Naive thymus-derived CD8-positive, alpha-beta T cell (primary cell): ENCODE measurements around the gene GRAP2. TPM values are rescaled to one million over a fixed set of nuclear protein-coding genes. Genes with fewer than 3 reads are reported as not detected.
A peak's percentile ranks its signal among the peaks of the same experiment; 100 is the strongest.
"Not testable (repeated sequence)": the region's sequence is repeated elsewhere in the genome, so short reads cannot be mapped to it uniquely, and the experiment has no call there.

ENCODE experiments used
- ATAC-seq, 2 donors: fragments of 150-1000 bp; cut with Tn5 transposase in 1 of 2; sonication (Bioruptor Pico), chemical (Tn5 transposase) in 1 of 2; 1 replicate in 1 of 2; 2 replicates in 1 of 2; pipeline ENCODE4 v1.10.0; 2021; ENCODE audit warnings: mild to moderate bottlenecking in 2 of 2, moderate library complexity in 2 of 2
- POLR2A ChIA-PET: fragments of 350-600 bp; sonication (Branson Sonifier 250); formaldehyde crosslinking; loops from one replicate; lab custom pipeline; 2021; ENCODE audit warnings: antibody characterized with exemption; lab: Charles Lee
- DNase-seq, 10 donors: peaks; one replicate each; pipeline versions ENCODE4 v3.0.0 to v3.0.0-alpha.2; 2020 to 2022
- H3K27ac Mint-ChIP-seq, 10 donors: one replicate each; pipeline ENCODE4 v1.8.0; 2020 to 2022; ENCODE audit warnings: mild to moderate bottlenecking in 10 of 10, mixed read lengths in 10 of 10, moderate library complexity in 4 of 10, inconsistent platforms in 1 of 10
- H3K27me3 Mint-ChIP-seq, 5 donors: one replicate each; pipeline ENCODE4 v1.8.0; 2021 to 2022; ENCODE audit warnings: mixed read lengths in 5 of 5
- H3K36me3 Mint-ChIP-seq, 3 donors: one replicate each; pipeline ENCODE4 v1.8.0; 2020 to 2022; ENCODE audit warnings: mixed read lengths in 3 of 3, mild to moderate bottlenecking in 2 of 3, inconsistent platforms in 1 of 3
- H3K4me1 Mint-ChIP-seq, 4 donors: one replicate each; pipeline ENCODE4 v1.8.0; 2021 to 2022; ENCODE audit warnings: mixed read lengths in 4 of 4
- H3K4me3 Mint-ChIP-seq, 10 donors: one replicate each; pipeline ENCODE4 v1.8.0; 2020 to 2022; ENCODE audit warnings: mild to moderate bottlenecking in 10 of 10, mixed read lengths in 10 of 10, moderate library complexity in 6 of 10, inconsistent platforms in 1 of 10
- H3K9me3 Mint-ChIP-seq, 9 donors: one replicate each; pipeline ENCODE4 v1.8.0; 2020 to 2022; ENCODE audit warnings: mixed read lengths in 9 of 9, mild to moderate bottlenecking in 3 of 9, inconsistent platforms in 1 of 9, moderate library complexity in 1 of 9
- polyA plus RNA-seq, 3 donors: library from polyadenylated mRNA; unstranded; fragments of 300-500 nt; fragmentation: Illumina TruSeq; gene quantifications; one replicate each; pipeline ENCODE4 v1.2.3, GENCODE V29; 2021
- total RNA-seq, 8 experiments: library from RNA in 2 of 8; stranded (reverse) in 2 of 8; gene quantifications; one replicate each; pipeline ENCODE4 v1.2.3 and lab custom pipeline; 2021 to 2026

Gene GRAP2
- total and polyA plus RNA-seq, 5 experiments from 2014 or later, result 88.3 to 202 (median 176) TPM

DNA sequence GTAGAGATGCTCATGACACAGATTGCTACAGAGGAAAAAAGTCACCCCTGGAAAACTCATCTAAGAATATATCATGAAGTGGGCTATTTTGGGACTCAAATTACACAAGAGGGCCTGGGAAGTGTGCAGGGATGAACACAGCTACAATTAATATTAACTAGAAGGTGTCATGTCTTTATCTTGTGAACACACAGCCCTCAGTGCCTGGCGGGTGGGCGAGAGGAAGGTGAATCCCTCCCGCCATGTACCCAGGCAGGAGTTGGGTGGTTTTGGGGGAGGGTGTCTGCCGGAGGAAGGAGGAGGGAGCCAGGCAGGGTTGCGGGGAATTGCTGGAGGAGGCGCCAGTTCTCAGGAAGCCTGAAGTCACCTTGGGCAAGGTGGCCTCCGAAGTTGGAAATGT lies 88.7 kb downstream of the GRAP2 start:
- Mint-ChIP-seq H3K4me1 (peaks cover 22 to 37% (median 29%) of the 10 kb centered on the region in 4 donors), H3K4me3 (peak overlapping the region in 2 of 10 donors; percentile 43 to 70), H3K27me3 (peaks cover 0 to 15% (median 1%) of the 10 kb centered on the region in 5 donors), H3K9me3 (no peaks in the 10 kb centered on the region), H3K27ac (peak overlapping the region in 4 of 10 donors; percentile 22 to 87 (median 72)), H3K36me3 (no peaks in the 10 kb centered on the region)
- no peak for DNase-seq
- POLR2A ChIA-PET, result no interaction called here
- no peak for ATAC-seq

DNA sequence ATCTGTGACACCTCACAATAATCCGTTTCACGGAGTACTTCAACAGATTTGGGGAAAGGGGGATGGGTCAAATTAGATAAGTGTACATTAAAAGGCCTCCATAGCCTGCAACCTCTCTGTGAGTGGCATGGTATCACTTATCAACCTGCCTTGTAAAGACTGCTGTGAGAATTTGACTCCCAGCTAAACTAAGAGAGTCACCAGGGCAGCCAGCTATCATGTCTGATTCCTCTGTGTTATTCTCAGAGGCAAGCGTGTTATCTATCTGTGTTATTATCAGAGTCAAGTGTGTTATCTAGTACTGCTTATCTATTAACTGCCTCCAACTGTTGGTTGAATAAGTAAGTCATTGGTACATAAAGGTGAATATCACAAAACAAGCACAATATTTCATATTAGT lies 89.8 kb downstream of the GRAP2 start:
- ATAC-seq (no peak), DNase-seq (no peak)
- peaks cover 0 to 15% (median 1%) of the 10 kb centered on the region in 5 donors for H3K27me3 Mint-ChIP-seq
- no peaks in the 10 kb centered on the region for H3K9me3 Mint-ChIP-seq
- no peaks in the 10 kb centered on the region for H3K36me3 Mint-ChIP-seq
- peak overlapping the region in 3 of 10 donors; percentile 76 to 87 (median 77) for H3K27ac Mint-ChIP-seq
- POLR2A ChIA-PET, result no interaction called here
- peak overlapping the region in 1 of 10 donors; percentile 38 for H3K4me3 Mint-ChIP-seq
- peaks cover 17 to 28% (median 21%) of the 10 kb centered on the region in 4 donors for H3K4me1 Mint-ChIP-seq

GRCh38 chr22:39991159-39991860 lies 90.4 kb downstream of the GRAP2 start:
- H3K36me3 Mint-ChIP-seq, result no peaks in the 10 kb centered on the region
- peaks cover 13 to 25% (median 17%) of the 10 kb centered on the region in 4 donors for H3K4me1 Mint-ChIP-seq
- no peak for ATAC-seq
- POLR2A ChIA-PET, result interaction anchor here (1.0 to 1.1 kb wide), 2 partner anchors 10 to 11 kb away, joined by 3 read pairs; no protein-coding TSS in a partner anchor
- no peak for DNase-seq
- H3K27me3 Mint-ChIP-seq, result peaks cover 0 to 21% (median 1%) of the 10 kb centered on the region in 5 donors
- H3K27ac Mint-ChIP-seq, result peak overlapping the region in 2 of 10 donors; percentile 44 to 48
- H3K4me3 Mint-ChIP-seq, result peak overlapping the region in 1 of 10 donors; percentile 52
- no peaks in the 10 kb centered on the region for H3K9me3 Mint-ChIP-seq

DNA sequence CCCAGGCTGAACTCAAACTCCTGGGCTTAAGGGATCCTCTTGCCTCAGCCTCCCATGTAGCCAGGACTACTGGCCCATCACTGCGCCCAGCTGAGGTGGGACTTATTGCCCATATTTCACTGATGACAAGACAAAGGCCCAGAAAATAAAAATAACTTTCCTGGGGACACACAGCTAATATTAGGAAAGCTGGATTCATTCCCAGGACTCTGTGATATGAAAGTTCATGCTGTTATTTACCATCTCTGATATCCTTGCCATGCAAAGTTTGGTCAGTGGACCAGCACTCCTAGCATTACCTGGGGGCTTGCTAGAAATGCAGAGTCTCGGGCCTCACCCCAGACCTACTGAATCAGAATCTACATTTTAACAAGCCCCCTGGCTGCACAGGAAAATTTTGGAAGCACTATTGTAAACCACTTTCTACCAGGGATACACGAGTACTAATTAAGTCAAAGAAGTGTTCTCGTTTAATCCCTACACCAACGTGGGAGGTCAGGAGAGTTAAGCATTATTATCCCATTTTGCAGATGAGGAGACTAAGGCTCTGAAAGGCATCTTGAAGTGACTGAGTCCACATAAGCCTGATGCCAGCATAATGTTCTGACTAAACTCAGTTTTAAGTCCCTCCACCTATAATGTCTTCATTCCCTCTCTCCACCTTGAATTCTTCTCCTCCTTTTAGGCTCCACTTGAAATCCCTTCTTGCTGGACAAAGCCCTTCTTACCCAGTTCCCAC lies 91.4 kb downstream of the GRAP2 start:
- POLR2A ChIA-PET, result interaction anchor here (1.0 to 1.1 kb wide), 2 partner anchors 11 to 12 kb away, joined by 3 read pairs; no protein-coding TSS in a partner anchor
- H3K27ac Mint-ChIP-seq, result peak overlapping the region in 5 of 10 donors; percentile 8 to 91 (median 87)
- H3K4me3 Mint-ChIP-seq, result peak overlapping the region in 2 of 10 donors; percentile 11 to 15
- DNase-seq, result no peak
- peaks cover 0 to 28% (median 5%) of the 10 kb centered on the region in 5 donors for H3K27me3 Mint-ChIP-seq
- peaks cover 11 to 21% (median 17%) of the 10 kb centered on the region in 4 donors for H3K4me1 Mint-ChIP-seq
- ATAC-seq, result no peak
- H3K9me3 Mint-ChIP-seq, result no peaks in the 10 kb centered on the region
- no peaks in the 10 kb centered on the region for H3K36me3 Mint-ChIP-seq

DNA sequence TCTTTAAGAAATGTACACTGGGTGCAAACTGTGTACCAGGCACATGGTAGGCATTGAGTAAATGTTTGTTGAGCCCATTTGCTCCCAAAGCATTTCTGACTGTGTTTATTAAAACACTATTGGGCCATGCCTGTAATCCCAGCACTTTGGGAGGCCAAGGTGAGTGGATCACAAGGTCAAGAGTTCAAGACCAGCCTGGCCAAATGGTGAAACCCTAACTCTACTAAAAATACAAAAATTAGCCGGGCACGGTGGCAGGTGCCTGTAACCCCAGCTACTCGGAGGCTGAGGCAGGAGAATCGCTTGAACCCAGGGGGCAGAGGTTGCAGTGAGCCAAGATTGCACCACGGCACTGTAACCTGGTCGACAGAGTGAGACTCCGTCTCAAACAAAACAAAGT lies 92.0 kb downstream of the GRAP2 start:
- not testable (repeated sequence) for H3K9me3 Mint-ChIP-seq, DNase-seq, ATAC-seq, H3K36me3 Mint-ChIP-seq
- H3K27me3 Mint-ChIP-seq, result peaks cover 0 to 30% (median 5%) of the 10 kb centered on the region in 5 donors
- peaks cover 10 to 20% (median 16%) of the 10 kb centered on the region in 4 donors for H3K4me1 Mint-ChIP-seq
- POLR2A ChIA-PET, result interaction anchor here (1.1 to 1.2 kb wide), 2 partner anchors 12 to 43 kb away, joined by 3 read pairs; no protein-coding TSS in a partner anchor
- H3K4me3 Mint-ChIP-seq, result peak overlapping the region in 3 of 10 donors; percentile 11 to 61 (median 22)
- peak overlapping the region in 5 of 10 donors; percentile 8 to 92 (median 87) for H3K27ac Mint-ChIP-seq

GRCh38 chr22:39994041-39994565 lies 93.2 kb downstream of the GRAP2 start:
- Mint-ChIP-seq H3K9me3 (no peaks in the 10 kb centered on the region), H3K4me1 (peaks cover 3 to 20% (median 11%) of the 10 kb centered on the region in 4 donors), H3K27ac (peak overlapping the region; percentile 54 to 95 (median 84)), H3K4me3 (peak overlapping the region; percentile 57 to 88 (median 76)), H3K36me3 (no peaks in the 10 kb centered on the region), H3K27me3 (peaks cover 0 to 33% (median 5%) of the 10 kb centered on the region in 5 donors)
- POLR2A ChIA-PET, result interaction anchor here (0.6 to 1.9 kb wide), 10 partner anchors 9 to 97 kb away, joined by 3 to 8 read pairs (median 4); no protein-coding TSS in a partner anchor
- peak; percentile 30 to 87 (median 76) for DNase-seq
- peak; percentile 80 to 91 for ATAC-seq

- Mint-ChIP-seq H3K27me3 (peaks cover 0 to 33% (median 5%) of the 10 kb centered on the region in 5 donors), H3K4me3 (peak within 1 kb of the TSS; percentile 57 to 88 (median 76)), H3K4me1 (peaks cover 3 to 20% (median 11%) of the 10 kb centered on the region in 4 donors), H3K9me3 (no peaks in the 10 kb centered on the region), H3K36me3 (no peaks in the 10 kb centered on the region), H3K27ac (peak within 1 kb of the TSS; percentile 54 to 95 (median 84))
- ATAC-seq (peak; percentile 21 to 65), DNase-seq (peak in 3 of 10 donors; percentile 13 to 50 (median 47))
- POLR2A ChIA-PET, result interaction anchor here (0.8 to 1.9 kb wide), 7 partner anchors 10 to 98 kb away, joined by 3 to 8 read pairs (median 5); no protein-coding TSS in a partner anchor
These were observed 93.9 kb downstream of the GRAP2 start, which contains the start of gene FAM83F for GRCh38 chr22:39994566-39995392. Gene FAM83F (plus strand): TSS chr22:39994954. CDS start chr22:39995043, 89 bp downstream.

DNA sequence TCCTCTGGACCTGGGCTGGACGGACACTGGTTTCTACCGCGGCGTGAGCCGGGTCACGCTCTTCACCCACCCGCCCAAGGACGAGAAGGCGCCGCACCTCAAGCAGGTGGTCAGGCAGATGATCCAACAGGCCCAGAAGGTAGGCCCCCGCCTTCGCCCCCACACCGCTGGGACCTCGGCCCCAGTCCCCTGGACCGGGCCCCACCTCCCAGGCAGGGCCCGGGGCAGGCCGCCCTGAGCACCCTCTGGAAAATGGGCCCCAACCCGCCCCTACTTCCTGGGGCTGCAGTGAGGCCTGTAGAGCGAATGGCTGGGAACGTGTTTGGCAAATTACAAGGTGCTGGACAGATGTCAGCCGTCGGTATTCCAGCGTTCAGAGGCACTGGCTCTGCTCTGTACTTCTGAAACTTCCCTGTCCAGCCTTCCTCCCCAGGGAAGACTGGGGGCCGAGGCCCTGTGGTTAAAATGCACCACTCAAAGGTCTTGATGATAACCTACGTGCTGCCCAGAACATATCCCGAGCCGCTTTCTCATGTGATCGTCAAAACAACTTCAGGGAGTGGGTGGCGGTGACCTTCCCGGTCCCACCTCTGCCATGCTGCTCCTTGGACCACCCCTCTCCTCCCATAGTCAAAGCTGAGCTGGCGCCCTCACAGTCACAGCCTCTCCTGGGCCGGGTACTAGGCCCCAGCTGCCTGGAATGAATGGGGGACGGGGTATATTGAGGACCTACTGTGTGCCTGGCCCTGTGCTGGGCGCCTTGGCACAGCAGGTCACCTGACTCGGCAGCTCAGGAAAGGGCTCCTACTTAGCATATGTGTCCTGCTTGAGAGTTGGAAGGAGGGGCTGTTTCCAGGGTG lies 94.7 kb downstream of the GRAP2 start:
- Mint-ChIP-seq H3K4me3 (peak overlapping the region; percentile 41 to 69 (median 48)), H3K36me3 (no peaks in the 10 kb centered on the region), H3K4me1 (peaks cover 3 to 20% (median 11%) of the 10 kb centered on the region in 4 donors), H3K27me3 (peaks cover 0 to 33% (median 5%) of the 10 kb centered on the region in 5 donors), H3K9me3 (no peaks in the 10 kb centered on the region), H3K27ac (peak overlapping the region in 6 of 10 donors; percentile 36 to 83 (median 48))
- DNase-seq (no peak), ATAC-seq (no peak)
- POLR2A ChIA-PET, result interaction anchor here (1.9 kb wide), 1 partner anchor 22 kb away, joined by 8 read pairs; no protein-coding TSS in a partner anchor

DNA sequence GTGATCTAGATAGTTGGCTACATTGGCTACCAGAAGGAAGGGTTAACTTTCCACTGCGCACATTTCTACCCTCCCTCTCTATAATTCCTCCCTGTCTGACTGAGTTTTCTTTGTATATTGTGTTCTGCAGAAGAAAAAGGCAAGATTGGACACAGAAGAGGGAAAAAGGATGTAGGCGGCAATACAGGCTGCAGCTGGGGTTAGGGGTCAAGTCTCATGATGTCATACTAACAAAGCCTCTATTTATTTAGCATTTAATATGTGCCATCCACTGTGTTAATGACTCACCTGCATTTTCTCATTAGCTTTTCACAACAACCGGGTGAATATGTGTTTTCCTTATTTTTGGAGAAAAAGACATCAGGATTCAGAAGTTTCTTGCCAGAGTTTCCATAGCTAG lies 95.8 kb downstream of the GRAP2 start:
- Mint-ChIP-seq H3K36me3 (no peaks in the 10 kb centered on the region), H3K4me3 (peak overlapping the region in 6 of 10 donors; percentile 1 to 61 (median 22)), H3K27ac (peak overlapping the region in 6 of 10 donors; percentile 4 to 71 (median 18)), H3K27me3 (peaks cover 0 to 31% (median 5%) of the 10 kb centered on the region in 5 donors), H3K4me1 (peaks cover 3 to 20% (median 11%) of the 10 kb centered on the region in 4 donors), H3K9me3 (no peaks in the 10 kb centered on the region)
- ATAC-seq, result no peak
- DNase-seq, result no peak
- POLR2A ChIA-PET, result no interaction called here

DNA sequence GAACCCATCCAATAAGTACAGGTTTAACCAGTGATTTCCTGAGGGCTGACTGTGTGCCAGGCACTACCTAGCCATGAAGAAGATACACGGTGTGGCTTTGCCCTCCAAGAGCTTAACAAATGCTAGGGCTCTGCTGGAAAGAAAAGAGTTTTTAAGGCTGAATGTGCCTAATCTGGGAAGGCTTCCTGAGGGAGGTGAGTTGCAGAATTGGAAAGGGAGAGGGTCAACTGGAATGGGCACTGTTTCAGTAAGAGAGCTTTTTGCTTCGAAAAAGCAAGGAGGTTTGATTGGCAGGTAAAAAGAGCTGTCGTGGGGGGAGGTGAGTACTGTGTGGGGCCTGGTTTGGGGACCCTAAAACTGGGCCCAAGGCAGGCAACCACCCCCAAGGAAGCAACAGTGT lies 96.5 kb downstream of the GRAP2 start:
- H3K9me3 Mint-ChIP-seq, result no peaks in the 10 kb centered on the region
- no peak for DNase-seq
- POLR2A ChIA-PET, result interaction anchor here (0.6 kb wide), 1 partner anchor 47 kb away, joined by 3 read pairs; no protein-coding TSS in a partner anchor
- H3K27ac Mint-ChIP-seq, result peak overlapping the region in 1 of 10 donors; percentile 49
- ATAC-seq, result no peak
- no peaks in the 10 kb centered on the region for H3K36me3 Mint-ChIP-seq
- peaks cover 3 to 20% (median 11%) of the 10 kb centered on the region in 4 donors for H3K4me1 Mint-ChIP-seq
- H3K4me3 Mint-ChIP-seq, result no peak overlapping the region
- peaks cover 0 to 28% (median 5%) of the 10 kb centered on the region in 5 donors for H3K27me3 Mint-ChIP-seq
